Measurements from ENCODE around the gene TET3.

- TF ChIP-seq CTCF (IDR thresholded peaks at IDR 0.05; ENCODE audit: low read depth, low read length) (no peak), MAX (IDR thresholded peaks at IDR 0.05; ENCODE audit: low read depth, low read length) (no peak)
These were observed 3.4 kb downstream of the TET3 start for GRCh38 chr2:73987948-73988700.

Data from NB4 (cell line).